ENCODE data around the gene BCL11B.

The BCL11B gene

GRCh38 chr14:99282261-99283050 lies 10.5 kb upstream of the BCL11B start:
- Histone ChIP-seq H3K4me3 (ENCODE audit: low read depth, low read length) (no peak overlapping the region), H3K36me3 (no peaks in the 10 kb centered on the region), H3K4me1 (no peaks in the 10 kb centered on the region), H3K9me3 (no peaks in the 10 kb centered on the region; the same call in 1 of the 2 replicates), H3K27me3 (peaks cover 49% of the 10 kb centered on the region)
- no peak for TF ChIP-seq CTCF (IDR thresholded peaks at IDR 0.05; ENCODE audit: low read depth, low read length)
- no peak for DNase-seq

DNA sequence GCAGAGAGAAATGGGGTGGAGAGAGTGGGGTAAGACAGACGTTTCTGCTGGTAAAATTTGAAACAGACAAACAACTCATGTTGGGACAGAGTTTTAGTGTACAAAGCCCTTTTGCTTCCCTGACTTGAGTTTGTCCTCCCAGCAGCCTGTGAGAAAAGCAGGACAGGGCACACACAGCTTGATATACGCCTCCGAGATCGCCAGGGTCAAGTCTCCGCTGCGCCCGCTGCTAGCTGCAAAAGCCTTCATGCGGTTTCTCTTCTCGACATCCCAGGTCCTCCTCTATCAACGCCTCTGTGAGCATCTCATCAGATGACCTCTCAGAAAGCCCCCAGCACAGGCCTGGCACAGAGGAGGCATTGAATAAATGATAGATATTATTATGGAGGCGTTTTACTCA lies 9.4 kb upstream of the BCL11B start:
- Histone ChIP-seq H3K9me3 (no peaks in the 10 kb centered on the region; the same call in 1 of the 2 replicates), H3K27me3 (peaks cover 58% of the 10 kb centered on the region), H3K4me3 (ENCODE audit: low read depth, low read length) (no peak overlapping the region), H3K4me1 (no peaks in the 10 kb centered on the region), H3K36me3 (no peaks in the 10 kb centered on the region)
- TF ChIP-seq CTCF (IDR thresholded peaks at IDR 0.05; ENCODE audit: low read depth, low read length): no peak
- DNase-seq: no peak

DNA sequence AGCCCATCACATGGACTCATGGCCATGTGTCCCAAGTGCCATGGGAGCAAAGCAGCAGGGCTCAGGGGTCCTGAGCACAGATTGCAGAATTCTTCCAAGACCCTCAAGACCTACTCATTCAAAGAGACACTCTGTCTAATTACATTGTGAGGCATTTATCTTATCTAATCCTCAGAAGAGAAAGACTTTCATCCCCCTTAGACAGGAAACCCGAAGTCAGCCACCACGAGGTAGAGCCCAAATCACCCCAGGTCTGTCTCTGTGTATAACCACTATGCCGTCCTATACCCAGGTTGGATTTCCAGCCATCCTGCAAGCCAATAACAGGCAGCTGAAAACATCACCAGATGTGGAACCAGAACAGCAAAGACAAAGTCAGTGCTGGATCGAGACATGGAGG lies 8.9 kb upstream of the BCL11B start:
- Histone ChIP-seq H3K9me3 (no peaks in the 10 kb centered on the region; the same call in 1 of the 2 replicates), H3K27me3 (peaks cover 63% of the 10 kb centered on the region), H3K36me3 (no peaks in the 10 kb centered on the region), H3K4me1 (no peaks in the 10 kb centered on the region), H3K4me3 (ENCODE audit: low read depth, low read length) (no peak overlapping the region)
- TF ChIP-seq CTCF (IDR thresholded peaks at IDR 0.05; ENCODE audit: low read depth, low read length): no peak
- DNase-seq: no peak

GRCh38 chr14:99280066-99280731 lies 8.2 kb upstream of the BCL11B start:
- DNase-seq: no peak
- H3K36me3 ChIP-seq: no peaks in the 10 kb centered on the region
- no peaks in the 10 kb centered on the region for H3K4me1 ChIP-seq
- H3K4me3 ChIP-seq (ENCODE audit: low read depth, low read length): no peak overlapping the region
- no peak for TF ChIP-seq CTCF (IDR thresholded peaks at IDR 0.05; ENCODE audit: low read depth, low read length)
- H3K27me3 ChIP-seq: peaks cover 70% of the 10 kb centered on the region
- H3K9me3 ChIP-seq: no peaks in the 10 kb centered on the region; the same call in 1 of the 2 replicates

- Histone ChIP-seq H3K27me3 (peaks cover 74% of the 10 kb centered on the region), H3K9me3 (no peaks in the 10 kb centered on the region; the same call in 1 of the 2 replicates), H3K36me3 (no peaks in the 10 kb centered on the region), H3K4me3 (ENCODE audit: low read depth, low read length) (no peak overlapping the region), H3K4me1 (no peaks in the 10 kb centered on the region)
- DNase-seq: no peak
- no peak for TF ChIP-seq CTCF (IDR thresholded peaks at IDR 0.05; ENCODE audit: low read depth, low read length)
These were observed 6.8 kb upstream of the BCL11B start for GRCh38 chr14:99278836-99279235.

DNA sequence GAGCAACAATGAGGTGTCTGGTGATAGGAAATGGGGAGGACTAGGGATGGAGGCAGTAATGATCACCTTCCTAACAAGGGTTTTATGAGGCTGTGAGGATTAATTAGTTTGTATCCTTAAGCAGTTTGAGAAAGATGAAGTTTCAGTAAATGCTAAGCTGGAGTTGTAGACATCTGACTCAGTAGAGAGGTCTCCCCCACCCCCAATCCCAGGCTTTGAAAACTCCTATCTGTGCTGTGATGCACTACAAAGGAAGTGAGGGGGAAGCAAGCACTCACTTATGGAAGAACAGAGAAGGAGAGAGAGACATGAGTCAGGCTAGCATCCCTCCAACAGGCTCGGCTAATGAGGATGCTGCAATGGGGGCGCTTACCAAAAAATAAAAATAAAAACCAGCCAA lies 5.5 kb upstream of the BCL11B start:
- H3K4me3 ChIP-seq (ENCODE audit: low read depth, low read length): no peak overlapping the region
- H3K4me1 ChIP-seq: no peaks in the 10 kb centered on the region
- TF ChIP-seq CTCF (IDR thresholded peaks at IDR 0.05; ENCODE audit: low read depth, low read length): no peak
- H3K36me3 ChIP-seq: no peaks in the 10 kb centered on the region
- H3K27me3 ChIP-seq: peaks cover 87% of the 10 kb centered on the region
- no peak for DNase-seq
- no peaks in the 10 kb centered on the region; the same call in 1 of the 2 replicates for H3K9me3 ChIP-seq
